Tibial nerve (tissue), 4 donors: ENCODE results near the gene PLA2G2E. TPM values are rescaled to one million over a fixed set of nuclear protein-coding genes. Genes with fewer than 3 reads are reported as not detected.

Source experiments
- DNase-seq, 2 donors: peaks; one replicate each; pipeline ENCODE4 v3.0.0-alpha.2; 2019; ENCODE audit warnings: low spot score in 2 of 2
- H3K27ac ChIP-seq, 4 donors: fragments of 200-600 bp; sonication (generic) in 3 of 4; one replicate each; pipeline ENCODE4 v1.5.1; 2017 to 2019; ENCODE audit warnings: mild to moderate bottlenecking in 1 of 4
- H3K27me3 ChIP-seq, 2 donors: fragments of 200-600 bp; sonication (generic) in 1 of 2; one replicate each; pipeline versions ENCODE4 v1.5.1 to v1.6.0; 2017 to 2019
- H3K36me3 ChIP-seq, 3 donors: fragments of 200-600 bp; sonication (generic); one replicate each; pipeline ENCODE4 v1.5.1; 2018 to 2019
- H3K4me1 ChIP-seq, 4 donors: fragments of 200-600 bp; sonication (generic) in 3 of 4; one replicate each; pipeline ENCODE4 v1.5.1; 2017 to 2019
- H3K4me3 ChIP-seq, 4 donors: fragments of 200-600 bp; sonication (generic) in 3 of 4; one replicate each; pipeline ENCODE4 v1.5.1; 2017 to 2019; ENCODE audit warnings: mild to moderate bottlenecking in 1 of 4, moderate library complexity in 1 of 4
- H3K9me3 ChIP-seq, 4 donors: fragments of 200-600 bp; sonication (generic) in 3 of 4; one replicate each; pipeline ENCODE4 v1.5.1; 2017 to 2019
- CTCF ChIP-seq, 5 experiments: fragments of 200-600 bp in 3 of 5; fragments of 450-650 bp in 2 of 5; sonication (generic) in 3 of 5; IDR thresholded peaks; one replicate each; pipeline ENCODE4 v1.5.1; 2016 to 2019; ENCODE audit warnings: antibody characterized with exemption in 5 of 5, mild to moderate bottlenecking in 3 of 5, moderate library complexity in 2 of 5
- EP300 ChIP-seq, 2 donors: sonication (generic); formaldehyde crosslinking; IDR thresholded peaks; one replicate each; pipeline ENCODE4 v1.6.1; 2017; ENCODE audit warnings: antibody characterized with exemption in 2 of 2, mild to moderate bottlenecking in 1 of 2
- POLR2A ChIP-seq, 2 donors: fragments of 450-650 bp; IDR thresholded peaks; one replicate each; pipeline ENCODE4 v1.6.1; 2017; ENCODE audit warnings: antibody characterized with exemption in 2 of 2, mild to moderate bottlenecking in 2 of 2, moderate library complexity in 2 of 2
- WGBS, 2 donors: methylation state at CpG; one replicate each; pipeline ENCODE4 v1.1.5; 2018; 5-methylcytosine and 5-hydroxymethylcytosine counted together
- total RNA-seq, 4 donors: library from RNA; depleted of rRNA; stranded (reverse); fragments of >200 nt; gene quantifications; one replicate each; pipeline ENCODE4 v1.1.0, GENCODE V29; 2016

PLA2G2E gene
- total RNA-seq, 4 donors from 2014 or later: not detected

GRCh38 chr1:19942088-19942487 is 18.7 kb upstream of the PLA2G2E start:
- Histone ChIP-seq H3K4me1 (no peaks in the 10 kb centered on the region), H3K4me3 (no peak overlapping the region), H3K27ac (no peak overlapping the region), H3K27me3 (no peaks in the 10 kb centered on the region), H3K36me3 (no peaks in the 10 kb centered on the region), H3K9me3 (no peaks in the 10 kb centered on the region)
- DNase-seq: no peak
- 72 to 74% methylated on average over 3 of the region's 3 CpGs for WGBS, 2 donors
- TF ChIP-seq CTCF (IDR thresholded peaks at IDR 0.05) (no peak), POLR2A (IDR thresholded peaks at IDR 0.05) (no peak), EP300 (IDR thresholded peaks at IDR 0.05) (no peak)

GRCh38 chr1:19941206-19941568 is 17.8 kb upstream of the PLA2G2E start:
- no peak for DNase-seq
- H3K4me1 ChIP-seq: no peaks in the 10 kb centered on the region
- no peak overlapping the region for H3K27ac ChIP-seq
- no peak for TF ChIP-seq CTCF (IDR thresholded peaks at IDR 0.05)
- no peak overlapping the region for H3K4me3 ChIP-seq
- H3K27me3 ChIP-seq: no peaks in the 10 kb centered on the region
- 87 to 98% methylated on average over 3 of the region's 3 CpGs for WGBS, 2 donors
- H3K9me3 ChIP-seq: no peaks in the 10 kb centered on the region
- H3K36me3 ChIP-seq: no peaks in the 10 kb centered on the region

- Histone ChIP-seq H3K4me3 (no peak overlapping the region), H3K9me3 (no peaks in the 10 kb centered on the region), H3K36me3 (no peaks in the 10 kb centered on the region), H3K27ac (no peak overlapping the region), H3K4me1 (no peaks in the 10 kb centered on the region), H3K27me3 (no peaks in the 10 kb centered on the region)
- 70 to 74% methylated on average over 7 of the region's 7 CpGs for WGBS, 2 donors
- TF ChIP-seq CTCF (IDR thresholded peaks at IDR 0.05): no peak
- DNase-seq: no peak
Measured at GRCh38 chr1:19940486-19941205, 17.2 kb upstream of the PLA2G2E start.

- TF ChIP-seq POLR2A (IDR thresholded peaks at IDR 0.05) (no peak), EP300 (IDR thresholded peaks at IDR 0.05) (no peak), CTCF (IDR thresholded peaks at IDR 0.05) (no peak)
- peaks cover 0 to under 1% (median 0%) of the 10 kb centered on the region in 4 donors for H3K9me3 ChIP-seq
- WGBS, 2 donors: 76 to 81% methylated on average over 1 of the region's 1 CpG
- H3K4me1 ChIP-seq: no peaks in the 10 kb centered on the region
- no peak overlapping the region for H3K27ac ChIP-seq
- no peak overlapping the region for H3K4me3 ChIP-seq
- H3K36me3 ChIP-seq: no peaks in the 10 kb centered on the region
- DNase-seq: no peak
- H3K27me3 ChIP-seq: no peaks in the 10 kb centered on the region
Measured at GRCh38 chr1:19938472-19938871, 15.1 kb upstream of the PLA2G2E start.

- no peak for TF ChIP-seq EP300 (IDR thresholded peaks at IDR 0.05)
- no peak for TF ChIP-seq POLR2A (IDR thresholded peaks at IDR 0.05)
- no peak for TF ChIP-seq CTCF (IDR thresholded peaks at IDR 0.05)
- 52 to 63% methylated on average over 3 of the region's 3 CpGs for whole genome bisulfite sequencing, 2 donors
- H3K36me3 ChIP-seq: no peaks in the 10 kb centered on the region
- peaks cover 0 to 20% (median 2%) of the 10 kb centered on the region in 4 donors for H3K9me3 ChIP-seq
- H3K27me3 ChIP-seq: no peaks in the 10 kb centered on the region
- H3K27ac ChIP-seq: no peak overlapping the region
- no peaks in the 10 kb centered on the region for H3K4me1 ChIP-seq
- no peak overlapping the region for H3K4me3 ChIP-seq
- DNase-seq: no peak
Measured at GRCh38 chr1:19936061-19936750, 12.8 kb upstream of the PLA2G2E start.
